HEK293 (cell line): ENCODE measurements around the gene FSTL5.

Experiments used
- CTCF ChIA-PET: fragments of 350-600 bp; formaldehyde crosslinking; extraction: SDS; loops from one replicate; lab custom pipeline; 2021; ENCODE audit warnings: antibody characterized with exemption; lab: Yijun Ruan, JAX
- POLR2A ChIA-PET: fragments of 300-600 bp; formaldehyde crosslinking; extraction: SDS; loops from one replicate; lab custom pipeline; 2020; ENCODE audit warnings: antibody characterized with exemption, inconsistent platforms; lab: Yijun Ruan, JAX
- H3K27ac ChIP-seq: fragments of 200-500 bp; sonication (Bioruptor generic); 2 replicates; pipeline ENCODE4 v1.5.1; 2014; ENCODE audit warnings: low read depth, low read length, control low read depth, inconsistent platforms; ENCODE audit errors: extremely low read depth
- H3K36me3 ChIP-seq, 2 experiments: fragments of 200-500 bp in 1 of 2; sonication (Bioruptor generic) in 1 of 2; 1 replicate in 1 of 2; 2 replicates in 1 of 2; pipeline ENCODE4 v1.5.1; 2014 to 2017; ENCODE audit warnings: inconsistent platforms in 2 of 2, low read length in 2 of 2; ENCODE audit not compliant: control insufficient read depth in 2 of 2, insufficient read depth in 1 of 2
- H3K4me1 ChIP-seq: fragments of 200-500 bp; sonication (Bioruptor generic); 2 replicates; pipeline ENCODE4 v1.5.1; 2014; ENCODE audit warnings: mild to moderate bottlenecking, low read length, inconsistent platforms; ENCODE audit not compliant: control insufficient read depth, insufficient read depth
- H3K4me3 ChIP-seq: 2 replicates; pipeline ENCODE4 v1.5.1; 2011; ENCODE audit warnings: low read depth, mild to moderate bottlenecking, control low read depth, low read length, moderate library complexity
- H3K9me3 ChIP-seq: fragments of 200-500 bp; sonication (Bioruptor generic); 2 replicates; pipeline ENCODE4 v1.5.1; 2014; ENCODE audit warnings: low read depth, low read length, inconsistent platforms; ENCODE audit not compliant: control insufficient read depth, insufficient read depth
- ATF2 ChIP-seq: fragments of 450-650 bp; formaldehyde crosslinking; IDR thresholded peaks from 2 replicates; pipeline ENCODE4 v1.5.1; 2016; ENCODE audit warnings: missing biosample characterization, missing genetic modification characterization, low read depth
- EGR2 ChIP-seq: fragments of 450-650 bp; formaldehyde crosslinking; IDR thresholded peaks from 2 replicates; pipeline ENCODE4 v1.5.1; 2016; ENCODE audit warnings: low read depth, missing biosample characterization, missing genetic modification characterization
- IKZF3 ChIP-seq: fragments of 450-650 bp; IDR thresholded peaks from 2 replicates; pipeline ENCODE4 v1.5.0; 2018; ENCODE audit warnings: missing biosample characterization, mild to moderate bottlenecking, missing genetic modification characterization, moderate library complexity
- REST ChIP-seq: fragments of 450-650 bp; formaldehyde crosslinking; IDR thresholded peaks from 2 replicates; pipeline ENCODE4 v1.5.1; 2016; ENCODE audit warnings: missing biosample characterization, missing genetic modification characterization
- YY2 ChIP-seq: fragments of 450-650 bp; formaldehyde crosslinking; IDR thresholded peaks from 2 replicates; pipeline ENCODE4 v1.5.1; 2016; ENCODE audit warnings: missing biosample characterization, missing genetic modification characterization
- ZNF16 ChIP-seq: fragments of 450-650 bp; formaldehyde crosslinking; IDR thresholded peaks from 2 replicates; pipeline ENCODE4 v1.5.1; 2016; ENCODE audit warnings: low read depth, missing biosample characterization, missing genetic modification characterization
- ZNF18 ChIP-seq: fragments of 450-650 bp; formaldehyde crosslinking; IDR thresholded peaks from 2 replicates; pipeline ENCODE4 v1.5.1; 2016; ENCODE audit warnings: missing biosample characterization, missing genetic modification characterization
- ZNF26 ChIP-seq: fragments of 450-650 bp; formaldehyde crosslinking; IDR thresholded peaks from 2 replicates; pipeline ENCODE4 v1.5.1; 2016; ENCODE audit warnings: missing biosample characterization, missing genetic modification characterization
- ZNF280C ChIP-seq: fragments of 450-650 bp; formaldehyde crosslinking; IDR thresholded peaks from 2 replicates; pipeline ENCODE4 v1.5.1; 2016; ENCODE audit warnings: missing biosample characterization, missing genetic modification characterization
- ZNF280D ChIP-seq: fragments of 450-650 bp; formaldehyde crosslinking; IDR thresholded peaks from 2 replicates; pipeline ENCODE4 v1.5.1; 2016; ENCODE audit warnings: missing biosample characterization, missing genetic modification characterization
- ZNF362 ChIP-seq: fragments of 450-650 bp; formaldehyde crosslinking; IDR thresholded peaks from 2 replicates; pipeline ENCODE4 v1.5.1; 2016; ENCODE audit warnings: missing biosample characterization, missing genetic modification characterization
- ZNF449 ChIP-seq: fragments of 450-650 bp; formaldehyde crosslinking; IDR thresholded peaks from 2 replicates; pipeline ENCODE4 v1.5.1; 2017; ENCODE audit warnings: missing biosample characterization, mild to moderate bottlenecking, missing genetic modification characterization, moderate library complexity
- ZNF660 ChIP-seq: fragments of 450-650 bp; IDR thresholded peaks from 2 replicates; pipeline ENCODE4 v1.5.1; 2018; ENCODE audit warnings: missing biosample characterization, mild to moderate bottlenecking, missing genetic modification characterization
- ZNF776 ChIP-seq: fragments of 450-650 bp; formaldehyde crosslinking; IDR thresholded peaks from 2 replicates; pipeline ENCODE4 v1.5.0; 2017; ENCODE audit warnings: missing biosample characterization, missing genetic modification characterization, borderline replicate concordance

FSTL5 gene

GRCh38 chr4:161893566-161893965, 270.2 kb downstream of the FSTL5 start:
- POLR2A ChIA-PET = no interaction called here
- TF ChIP-seq ZNF660 = no peak
- TF ChIP-seq EGR2 (tag by site-specific recombination) = no peak
- no peak for TF ChIP-seq YY2
- TF ChIP-seq ZNF776 (tag by site-specific recombination) = no peak
- CTCF ChIA-PET = no interaction called here
- Histone ChIP-seq H3K4me1 (no peaks in the 10 kb centered on the region), H3K27ac (no peak overlapping the region), H3K36me3 (no peaks in the 10 kb centered on the region), H3K4me3 (no peak overlapping the region), H3K9me3 (no peaks in the 10 kb centered on the region)

- Histone ChIP-seq H3K4me1 (no peaks in the 10 kb centered on the region), H3K27ac (no peak overlapping the region), H3K9me3 (no peaks in the 10 kb centered on the region), H3K36me3 (no peaks in the 10 kb centered on the region), H3K4me3 (no peak overlapping the region)
- CTCF ChIA-PET = no interaction called here
- POLR2A ChIA-PET = no interaction called here
- TF ChIP-seq ZNF280D (tag by site-specific recombination) = no peak
- TF ChIP-seq ATF2 (tag by site-specific recombination) = no peak
- TF ChIP-seq ZNF26 (tag by site-specific recombination) = no peak
- no peak for TF ChIP-seq ZNF18 (tag by site-specific recombination)
- TF ChIP-seq ZNF16 (tag by site-specific recombination) = no peak
- no peak for TF ChIP-seq ZNF362 (tag by site-specific recombination)
- TF ChIP-seq ZNF449 (tag by site-specific recombination) = no peak
- no peak for TF ChIP-seq IKZF3 (tag by site-specific recombination)
- no peak for TF ChIP-seq REST (tag by site-specific recombination)
- TF ChIP-seq ZNF280C (tag by site-specific recombination) = no peak
Observed at GRCh38 chr4:161892951-161893350, 270.8 kb downstream of the FSTL5 start.
